NCI-H82 treated with DMSO at 0.1 percent for 48 hours (cell line): ENCODE data around the gene XK.

Experiments used
- DNase-seq: peaks from one replicate; lab custom pipeline; 2025; ENCODE audit not compliant: unreplicated experiment; lab: John Stamatoyannopoulos, UW

Gene XK

DNA sequence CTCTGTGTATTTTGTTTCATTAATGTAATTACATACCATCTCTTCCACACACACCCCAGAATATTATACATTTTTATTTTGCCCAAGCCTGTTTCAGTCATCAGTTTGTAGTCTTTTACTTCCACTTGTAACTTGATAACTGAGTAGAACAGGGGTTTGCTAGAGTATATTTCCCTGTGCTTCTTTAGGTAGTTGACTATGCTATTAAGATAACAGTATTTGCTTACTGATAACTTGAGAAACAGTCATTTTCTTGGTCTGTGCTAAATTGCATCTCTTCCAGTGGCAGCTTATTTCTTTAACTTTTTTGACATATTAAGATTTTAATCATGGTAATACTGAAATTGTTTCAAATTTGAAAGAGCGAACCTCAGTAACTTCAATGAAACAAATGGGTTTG lies 7.0 kb upstream of the XK start:
- DNase-seq: no peak

DNA sequence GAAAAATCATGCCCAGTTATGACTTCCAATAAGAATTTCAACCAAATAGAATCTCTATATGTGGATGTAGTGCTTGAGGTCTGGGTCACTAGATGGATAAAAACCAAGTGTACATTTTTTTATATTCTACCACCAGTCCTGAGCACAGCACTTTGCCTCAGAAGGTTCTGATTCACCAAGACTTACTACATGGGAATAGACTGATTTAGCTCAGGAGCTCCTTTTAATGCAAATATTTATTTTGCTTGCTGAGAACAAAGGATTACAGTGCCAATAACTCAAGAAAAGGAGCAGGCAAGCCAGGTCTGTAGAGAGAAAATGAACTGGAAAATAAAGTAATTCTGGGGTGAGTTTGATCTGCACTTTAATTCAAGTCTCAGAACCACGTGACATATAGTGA lies 6.4 kb upstream of the XK start:
- no peak for DNase-seq

DNA sequence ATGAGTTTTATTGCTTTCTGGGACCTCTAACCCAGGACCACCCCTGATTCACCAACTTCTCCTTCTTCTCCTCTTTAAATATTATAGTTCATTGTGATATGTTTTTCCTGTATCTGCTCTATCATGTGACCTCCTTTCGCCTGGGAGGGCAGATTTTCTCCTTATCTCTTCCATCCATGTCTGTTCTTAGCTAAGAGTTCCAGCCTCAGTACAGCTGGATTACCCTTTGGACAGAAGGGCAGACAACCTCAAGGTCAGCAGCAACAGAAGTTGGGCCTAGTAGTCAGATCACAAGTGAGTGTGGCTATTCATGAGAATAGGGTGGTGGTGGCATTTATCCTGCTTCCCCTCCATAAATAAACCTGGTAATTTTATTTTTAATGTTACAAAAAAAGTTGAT lies 5.7 kb upstream of the XK start:
- DNase-seq: no peak

DNA sequence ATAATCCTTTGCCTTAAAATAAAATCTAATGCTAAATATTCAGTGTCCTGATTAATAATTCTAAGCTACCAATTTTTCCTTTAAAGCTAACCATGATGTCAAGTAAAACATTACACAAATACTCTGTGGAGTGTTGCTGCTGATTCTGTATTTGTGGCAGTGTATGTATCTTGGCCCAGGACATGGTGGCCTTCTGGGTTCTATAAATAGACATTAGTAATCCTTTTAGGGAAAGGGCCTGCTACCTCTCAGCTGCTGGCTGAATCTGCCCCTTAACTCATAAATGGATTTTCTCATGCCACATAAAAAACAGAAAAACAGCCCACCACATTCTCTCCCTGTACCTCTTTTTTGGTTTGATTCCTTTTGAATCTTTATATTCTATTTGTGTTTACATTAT lies 1.2 kb upstream of the XK start:
- DNase-seq: peak; percentile 87

DNA sequence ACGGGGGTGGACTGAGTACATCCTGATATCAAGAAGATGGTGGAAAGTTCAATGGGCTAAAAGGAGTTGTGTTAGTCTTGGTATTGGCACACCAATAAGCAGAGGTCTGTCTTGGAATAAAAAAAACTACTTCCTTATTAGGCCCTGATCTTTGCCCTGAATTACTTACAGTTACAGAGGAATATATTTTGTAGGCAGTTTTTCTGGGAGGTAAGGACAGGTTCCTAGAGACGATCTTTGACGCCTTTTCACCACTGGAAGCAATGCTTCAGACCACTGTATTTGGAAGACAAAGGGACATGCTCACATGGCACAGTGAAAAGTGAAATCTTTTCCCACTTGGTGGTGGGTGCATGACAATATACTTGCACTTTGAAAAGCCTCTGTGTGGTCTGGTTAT lies 618 bp upstream of the XK start:
- peak; percentile 77 for DNase-seq

DNA sequence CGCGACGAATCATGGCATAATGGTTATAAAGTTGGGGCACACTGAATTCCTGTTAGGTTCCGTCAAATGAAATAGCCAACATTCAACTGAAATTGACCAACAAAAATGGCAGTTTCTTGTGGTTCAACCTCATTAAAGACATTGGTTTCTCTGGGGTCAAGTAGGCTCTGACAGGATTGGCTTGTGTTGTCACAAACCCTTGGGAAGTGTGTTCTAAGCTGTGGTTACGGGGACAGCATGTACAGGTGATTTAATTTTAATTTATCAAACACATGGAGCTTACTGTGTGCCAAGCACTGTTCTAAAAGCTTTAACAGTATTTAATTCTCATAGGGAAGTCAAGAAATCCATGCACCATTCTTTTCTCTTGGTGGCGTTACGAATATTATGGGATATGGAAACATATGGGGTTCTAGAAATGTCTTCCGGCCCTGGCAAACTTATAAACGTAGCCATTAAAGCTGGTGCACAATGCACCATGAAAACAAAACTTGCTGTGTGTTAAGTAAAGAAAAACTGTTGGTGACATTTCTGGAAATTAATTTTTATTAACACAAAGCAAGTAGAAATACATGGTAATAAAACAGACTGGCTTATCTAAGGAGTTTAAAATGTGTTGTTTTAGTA lies 891 bp downstream of the XK start:
- no peak for DNase-seq

DNA sequence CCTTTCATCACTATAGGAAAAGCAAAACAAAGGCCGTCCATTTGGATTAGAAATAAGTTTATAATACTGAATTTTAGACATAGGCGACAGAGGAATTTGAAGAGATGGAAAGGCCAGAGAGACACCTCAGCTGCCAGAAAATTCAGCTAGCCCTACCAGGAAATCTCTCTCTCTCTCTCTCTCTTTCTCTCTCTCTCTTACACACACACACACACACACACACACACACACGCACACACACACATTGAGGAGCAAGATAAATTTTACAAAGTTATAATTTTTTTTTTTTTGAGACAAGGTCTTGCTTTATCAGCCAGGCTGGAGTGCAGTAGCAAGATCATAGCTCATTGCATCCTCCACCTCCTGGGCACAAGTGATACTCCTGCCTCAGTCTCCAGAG lies 1.4 kb downstream of the XK start:
- no peak for DNase-seq

DNA sequence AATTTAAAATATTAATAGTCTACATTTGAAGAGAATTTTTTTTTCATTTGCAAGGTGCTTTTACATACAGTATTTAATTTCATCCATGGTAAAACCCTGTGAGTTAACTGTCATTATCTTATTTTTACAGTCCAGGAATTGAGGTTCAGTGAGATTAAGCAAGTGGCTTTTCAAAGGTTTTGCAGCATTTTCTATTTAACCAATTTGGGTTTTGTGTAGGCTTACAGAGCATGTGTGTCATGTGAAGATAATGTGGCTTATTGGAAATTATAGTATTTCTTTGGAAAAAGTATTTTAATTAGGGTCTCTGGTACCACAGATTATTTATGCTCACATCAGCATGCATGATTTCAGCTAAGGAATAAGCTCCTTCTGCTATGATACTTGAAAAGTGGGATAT lies 4.5 kb downstream of the XK start:
- no peak for DNase-seq

DNA sequence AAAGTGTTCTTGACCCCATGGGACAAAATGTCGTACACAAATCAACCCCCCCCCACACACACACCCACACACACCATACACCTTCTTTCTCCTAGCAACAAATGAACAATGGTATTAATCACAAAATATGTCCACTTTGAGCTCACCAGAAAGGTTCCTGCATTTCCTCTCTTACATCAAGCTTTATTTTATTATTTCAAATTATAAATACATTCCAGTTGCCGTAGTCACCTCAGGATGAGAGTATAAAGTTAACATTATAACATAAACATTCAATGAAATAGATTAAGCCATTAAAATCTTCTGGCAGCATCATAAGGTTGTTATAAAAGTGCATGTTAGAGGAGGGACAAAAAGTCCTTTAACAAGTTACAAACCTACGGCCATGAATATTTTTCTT lies 7.3 kb downstream of the XK start:
- no peak for DNase-seq

DNA sequence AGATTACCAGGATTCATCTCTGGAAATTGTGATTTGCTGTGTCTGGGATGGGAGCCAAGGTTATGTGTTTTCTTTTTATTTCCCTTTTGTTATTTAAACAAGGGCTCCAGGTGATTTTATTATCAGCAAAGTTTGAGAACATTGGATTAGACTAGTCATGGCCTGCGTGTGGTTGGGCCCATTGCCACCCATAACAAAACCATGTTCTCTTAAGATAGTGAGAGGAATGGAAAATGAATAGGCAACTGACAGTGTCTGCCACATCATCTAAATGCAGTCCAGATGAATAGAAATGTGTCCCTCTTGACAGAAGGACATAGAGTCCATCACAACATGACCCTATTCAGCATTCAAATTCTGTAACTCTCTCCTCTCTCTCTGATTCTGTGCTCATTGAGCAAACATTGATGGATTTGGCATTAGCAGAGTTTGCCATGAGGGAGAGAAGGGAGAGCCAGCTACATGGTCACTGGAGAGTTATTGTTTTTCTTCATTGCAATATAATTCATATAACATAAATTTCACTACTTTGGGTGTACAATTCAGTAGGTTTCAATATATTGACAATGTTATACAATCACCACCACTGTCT lies 11.7 kb downstream of the XK start:
- no peak for DNase-seq

DNA sequence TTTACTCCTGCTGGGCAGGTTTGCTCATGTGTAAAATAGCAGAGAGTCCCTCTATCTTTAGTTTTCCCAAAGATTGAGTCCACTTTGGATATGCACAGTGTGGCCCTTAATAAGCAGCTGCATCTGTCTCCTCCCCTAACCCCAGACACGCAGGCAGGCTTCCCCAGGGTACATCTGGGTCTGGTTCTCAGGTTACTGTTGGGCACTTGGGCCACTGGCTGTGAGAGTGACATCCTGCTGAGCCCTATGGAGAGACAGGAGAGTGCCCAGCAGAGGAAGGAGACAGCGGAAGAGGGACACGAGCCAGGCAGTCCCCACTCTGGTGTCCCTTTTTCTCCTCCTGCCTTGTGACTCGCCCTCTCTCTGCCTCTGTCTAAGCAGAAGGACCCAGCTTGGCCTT lies 16.0 kb downstream of the XK start:
- DNase-seq: no peak

DNA sequence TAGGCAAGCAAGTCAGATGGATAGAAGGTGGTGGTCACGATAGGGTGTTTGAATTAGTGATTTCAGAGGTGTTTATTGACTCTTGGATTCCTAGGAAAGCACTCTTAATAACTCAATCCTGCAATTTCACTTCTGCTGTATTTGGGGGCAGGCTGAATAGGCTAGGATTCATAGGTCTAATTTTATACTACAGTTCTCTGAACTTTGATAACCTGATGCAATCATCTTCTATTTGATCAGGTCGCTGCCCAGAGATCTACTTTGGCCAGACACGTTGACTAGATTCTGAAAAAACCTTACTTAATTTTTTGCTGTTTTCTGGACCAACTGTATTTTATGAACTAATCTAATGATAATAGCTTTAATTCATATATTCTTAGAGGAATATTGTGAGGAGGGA lies 26.4 kb downstream of the XK start:
- DNase-seq: no peak

DNA sequence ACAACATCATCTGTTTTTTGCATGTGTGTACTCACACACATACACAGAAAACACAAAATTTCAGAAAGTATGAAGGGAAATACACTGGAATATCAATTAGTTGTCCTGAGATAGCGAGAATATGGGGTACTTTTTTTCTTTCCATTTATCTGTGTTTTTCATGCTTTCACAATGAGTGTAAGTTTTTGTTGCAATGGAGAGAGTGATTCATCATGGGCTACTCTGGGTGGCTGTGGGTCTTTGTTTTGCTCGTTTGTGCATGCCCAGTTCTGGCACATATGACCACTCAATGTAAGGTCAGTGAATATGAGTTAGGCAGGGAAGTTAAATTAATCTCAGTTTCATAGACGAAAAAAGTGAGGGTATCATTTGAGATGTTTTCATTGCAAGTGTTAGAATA lies 26.9 kb downstream of the XK start:
- DNase-seq: no peak

DNA sequence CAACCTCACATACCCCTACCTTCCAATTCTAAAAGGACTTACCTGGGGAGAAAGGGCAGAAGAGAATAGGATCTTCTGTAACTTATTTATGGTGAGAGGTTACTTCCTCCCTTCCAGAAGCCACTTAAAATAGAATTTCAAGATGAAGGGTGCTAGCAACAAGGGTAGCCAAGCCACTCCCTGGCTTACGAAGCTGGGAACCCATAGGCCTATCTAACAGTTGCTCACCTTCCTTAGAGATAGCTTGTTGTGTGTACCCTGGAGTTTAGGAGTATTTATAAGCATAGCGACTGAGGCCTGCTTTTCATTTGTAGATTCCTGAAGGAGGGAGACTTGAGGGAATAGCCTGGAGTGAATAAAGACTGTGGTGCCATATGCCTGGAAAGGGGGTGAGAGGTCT lies 28.9 kb downstream of the XK start:
- no peak for DNase-seq

DNA sequence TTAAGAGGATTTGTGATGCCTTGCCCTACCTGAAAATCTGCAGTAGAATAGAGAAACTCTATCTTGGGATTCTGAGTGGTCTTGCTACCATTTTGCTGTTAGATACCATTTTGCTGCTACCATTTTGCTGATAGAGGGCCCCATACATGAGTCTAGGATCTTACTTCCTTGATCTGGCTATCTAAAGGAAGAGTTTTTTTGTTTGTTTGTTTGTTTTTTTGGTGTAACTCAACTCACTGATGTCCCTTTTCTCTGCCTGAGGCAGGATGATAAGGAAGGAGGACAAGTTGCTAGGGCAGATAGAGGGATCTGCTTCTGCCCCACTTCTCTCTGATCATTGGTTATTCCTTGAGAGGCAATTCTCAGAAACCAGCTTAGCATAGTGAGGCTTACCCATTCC lies 31.0 kb downstream of the XK start:
- DNase-seq: no peak

DNA sequence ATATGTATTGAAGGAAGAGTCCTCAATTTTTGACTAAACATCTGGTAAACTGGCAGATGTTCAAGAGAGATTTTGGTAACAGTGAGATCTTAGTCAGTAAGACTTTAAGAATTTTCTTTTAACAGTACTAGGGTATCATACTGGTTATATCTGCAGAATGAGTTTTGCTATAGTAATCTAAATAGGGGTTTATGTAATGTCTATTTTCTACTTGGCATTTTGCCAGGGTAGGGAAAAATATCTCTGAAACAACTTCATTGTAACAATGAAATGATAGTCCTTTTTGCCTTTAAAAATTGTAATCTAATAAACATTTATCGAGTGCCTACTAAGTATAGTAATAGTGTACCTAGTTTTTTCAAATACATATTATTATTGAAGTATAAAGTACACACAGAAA lies 32.1 kb downstream of the XK start:
- DNase-seq: no peak

DNA sequence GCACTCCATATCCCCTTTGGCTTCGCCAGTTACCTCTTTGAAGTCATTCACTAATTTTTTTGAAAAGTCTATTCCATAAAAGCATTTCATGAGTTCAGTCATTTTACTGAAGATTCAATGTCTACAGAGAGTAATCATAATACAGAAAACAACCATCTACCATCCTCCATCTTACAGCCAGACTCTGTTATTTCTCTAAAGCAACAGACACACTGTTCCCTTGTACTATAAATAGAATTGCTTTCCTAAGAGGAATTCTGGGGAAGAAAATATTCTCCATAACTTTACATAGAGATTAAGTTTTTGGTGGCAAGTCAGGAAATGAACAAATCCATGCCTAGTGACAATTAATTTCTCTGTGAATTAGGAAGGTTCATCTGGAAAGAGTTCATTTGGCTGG lies 37.0 kb downstream of the XK start:
- no peak for DNase-seq

DNA sequence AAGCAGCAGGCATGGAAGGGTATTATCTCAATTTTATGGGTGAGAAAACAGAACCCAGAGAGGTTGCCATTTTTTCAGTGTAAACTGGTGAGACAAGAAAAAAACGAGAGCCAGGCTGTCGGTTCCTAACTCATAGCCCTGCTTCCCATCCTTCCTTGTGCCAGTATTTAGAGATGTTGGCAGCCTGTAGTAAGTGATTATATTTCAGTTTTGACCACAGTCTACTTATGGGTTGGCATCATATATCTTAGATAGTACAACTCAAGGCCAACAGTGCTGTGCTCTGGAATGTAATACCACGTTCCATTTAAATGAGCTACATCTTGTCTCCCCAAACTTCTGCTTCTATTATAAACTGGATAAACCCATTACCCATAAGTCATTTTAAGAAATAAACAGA lies 40.8 kb downstream of the XK start:
- DNase-seq: no peak

DNA sequence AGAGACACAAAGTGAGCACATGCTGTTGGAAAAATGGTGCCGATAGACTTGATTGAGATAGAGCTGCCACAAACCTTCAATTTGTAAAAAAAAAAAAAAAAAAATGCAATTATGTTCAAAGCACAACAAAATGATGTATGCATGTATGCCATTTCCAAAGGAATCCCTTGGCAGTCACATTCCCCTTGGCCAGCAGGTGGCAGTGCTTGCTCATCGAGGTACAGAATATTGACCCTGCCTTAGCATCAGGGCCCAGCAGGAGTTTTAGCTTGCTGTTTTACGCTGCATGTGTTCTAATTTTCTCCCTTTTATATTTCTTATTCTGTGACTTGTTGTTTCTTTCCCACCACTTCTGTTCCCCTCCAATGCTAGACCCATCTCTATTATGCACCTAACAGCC lies 59.8 kb downstream of the XK start:
- DNase-seq: peak; percentile 1

DNA sequence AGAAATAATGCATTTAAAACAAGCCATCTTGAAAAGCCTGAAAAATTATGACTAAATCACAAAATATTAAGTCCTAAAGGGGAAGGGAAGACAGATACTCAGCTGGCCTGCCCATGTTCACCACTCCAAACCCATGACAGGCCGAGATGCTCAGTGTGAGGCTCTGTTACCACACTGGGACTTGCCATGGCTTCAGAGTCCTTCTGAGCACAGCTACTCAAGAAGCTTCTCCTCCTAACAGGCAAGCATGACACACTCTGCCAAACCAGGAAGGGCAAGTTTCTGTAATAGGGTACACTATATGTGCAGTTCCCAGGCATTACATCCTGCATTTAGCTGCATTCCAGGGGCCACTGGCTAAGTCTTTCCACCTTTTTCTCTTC lies 60.2 kb downstream of the XK start:
- no peak for DNase-seq

DNA sequence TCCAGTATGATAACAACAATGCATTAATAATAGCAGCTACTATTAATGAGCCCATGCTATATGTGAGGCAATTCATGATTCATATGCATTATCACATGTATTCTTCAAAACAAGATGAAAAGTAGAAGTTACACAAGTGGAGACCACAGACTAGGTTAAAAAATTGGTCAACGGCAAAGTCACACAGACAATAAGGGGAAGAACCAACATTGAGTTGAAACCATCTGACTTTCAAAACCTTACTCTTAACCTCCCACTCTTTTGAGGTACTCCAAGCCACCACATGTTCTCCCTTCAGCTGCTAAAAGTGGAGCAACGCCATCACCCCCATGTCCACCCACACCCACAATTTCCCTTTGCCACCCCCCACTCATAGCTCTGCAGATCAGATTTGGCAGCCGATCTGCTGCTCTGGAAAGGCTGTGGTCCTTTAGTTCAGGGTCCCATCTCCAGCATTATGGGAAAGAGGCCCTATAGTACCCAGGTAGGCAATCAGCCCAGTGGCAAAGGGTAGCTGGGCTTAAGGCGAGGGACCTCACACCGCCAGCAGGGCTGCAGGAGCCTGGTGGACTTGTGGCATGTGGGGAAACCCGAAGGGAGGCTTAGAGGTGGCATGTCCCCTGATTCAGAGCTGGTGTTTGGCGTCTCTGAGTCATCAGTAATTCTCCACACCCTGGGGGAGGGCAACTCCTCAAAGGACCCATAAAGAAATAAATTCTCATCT lies 60.8 kb downstream of the XK start:
- no peak for DNase-seq

DNA sequence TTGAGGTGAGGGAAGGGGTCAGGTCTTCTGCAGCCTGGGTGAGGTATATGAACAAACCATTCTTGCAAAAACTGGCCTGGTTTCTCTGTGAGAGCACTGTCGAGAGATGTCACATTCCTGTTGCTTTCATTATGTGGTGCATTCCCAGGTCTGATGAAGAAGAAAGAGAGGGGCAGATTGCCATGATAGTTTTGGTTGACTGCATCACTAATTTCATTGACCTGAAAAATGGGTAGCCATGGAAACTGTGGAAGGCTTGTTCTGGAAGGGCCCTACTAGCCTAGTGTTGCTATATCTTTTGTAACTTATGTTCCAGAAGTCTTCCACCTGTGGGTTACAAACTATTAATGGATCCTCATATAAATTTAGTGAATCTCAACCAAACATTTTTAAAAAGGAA lies 61.4 kb downstream of the XK start:
- DNase-seq: no peak

DNA sequence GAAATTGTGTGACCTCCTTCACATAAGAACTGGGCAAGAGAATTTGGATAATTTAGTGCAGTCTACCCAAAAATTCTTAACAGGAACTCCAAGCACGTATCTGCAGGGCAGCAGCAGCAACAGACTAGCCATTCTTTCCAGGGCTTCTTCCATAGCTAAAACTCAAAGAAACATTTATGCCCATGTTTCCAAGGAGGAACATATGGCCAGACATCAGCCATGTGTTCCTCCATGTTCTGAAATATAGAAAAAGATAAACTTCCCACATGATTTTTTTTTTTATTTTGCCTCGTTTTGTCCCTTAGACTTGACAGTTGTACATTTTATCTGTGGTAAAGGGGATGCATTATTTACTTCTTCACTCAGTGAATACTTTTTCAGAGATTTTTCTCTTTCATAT lies 66.7 kb downstream of the XK start:
- DNase-seq: no peak
